Stromal cell of bone marrow (primary cell): ENCODE measurements around the gene ATG9B.
A peak's percentile ranks its signal among the peaks of the same experiment; 100 is the strongest.

Source experiments
- DNase-seq: peaks from one replicate; pipeline ENCODE4 v3.0.0-alpha.2; 2012; ENCODE audit warnings: low read depth

The ATG9B gene

DNA sequence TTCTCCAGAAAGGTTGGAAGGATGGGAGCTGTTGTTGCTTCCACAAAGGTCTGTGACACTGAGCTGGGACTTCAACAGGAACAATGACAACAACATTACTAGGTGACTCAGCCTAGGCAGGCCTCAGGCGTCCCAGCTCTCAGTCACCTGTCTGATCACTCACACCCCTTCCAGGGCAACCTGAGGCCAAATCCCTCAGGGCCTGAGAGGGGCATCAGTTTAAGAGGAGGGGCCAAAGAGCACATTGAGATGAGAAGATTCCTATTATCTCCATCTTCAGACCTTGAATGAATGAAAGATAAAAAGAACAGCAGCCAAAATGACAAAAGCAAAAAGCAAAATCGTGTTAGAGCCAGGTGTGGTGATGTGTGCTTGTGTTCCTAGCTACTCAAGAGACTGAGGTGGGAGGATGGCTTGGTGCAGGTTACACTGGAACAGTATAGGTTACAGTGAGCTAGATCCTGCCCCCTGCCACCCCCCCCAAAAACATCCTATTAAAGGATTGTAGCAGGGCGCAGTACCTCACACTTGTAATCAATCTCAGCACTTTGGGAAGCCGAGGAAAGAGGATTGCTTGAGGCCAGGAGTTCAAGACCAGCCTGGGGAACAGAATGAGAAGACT is at the start of gene ATG9B:
Gene ATG9B (minus strand): TSS at position 60 of the 622 bp plus-strand sequence. CDS start 71 bp downstream, outside the sequence.
- DNase-seq: no peak

GRCh38 chr7:151073990-151074389 is 49.7 kb upstream of the ATG9B start:
- no peak for DNase-seq

GRCh38 chr7:151071032-151071866 is 47.0 kb upstream of the ATG9B start:
- DNase-seq: no peak

DNA sequence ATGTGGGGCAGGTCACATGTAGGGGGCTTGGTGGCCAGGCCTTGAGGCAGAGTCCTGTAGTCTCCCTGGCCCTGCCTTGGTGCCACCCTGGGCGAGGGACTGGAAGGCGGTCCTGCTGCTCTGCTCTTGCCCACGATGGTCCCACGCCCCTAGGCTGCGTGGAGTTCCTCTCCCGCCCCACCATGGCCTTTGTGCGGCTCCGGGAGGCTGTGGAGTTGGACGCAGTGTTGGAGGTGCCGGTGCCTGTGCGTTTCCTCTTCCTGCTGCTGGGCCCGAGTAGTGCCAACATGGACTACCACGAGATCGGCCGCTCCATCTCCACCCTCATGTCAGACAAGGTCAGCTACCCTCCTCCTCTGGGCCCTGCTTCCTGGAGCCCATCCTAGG is 46.3 kb upstream of the ATG9B start:
- DNase-seq: no peak

GRCh38 chr7:151069841-151070573 is 45.7 kb upstream of the ATG9B start:
- DNase-seq: no peak

DNA sequence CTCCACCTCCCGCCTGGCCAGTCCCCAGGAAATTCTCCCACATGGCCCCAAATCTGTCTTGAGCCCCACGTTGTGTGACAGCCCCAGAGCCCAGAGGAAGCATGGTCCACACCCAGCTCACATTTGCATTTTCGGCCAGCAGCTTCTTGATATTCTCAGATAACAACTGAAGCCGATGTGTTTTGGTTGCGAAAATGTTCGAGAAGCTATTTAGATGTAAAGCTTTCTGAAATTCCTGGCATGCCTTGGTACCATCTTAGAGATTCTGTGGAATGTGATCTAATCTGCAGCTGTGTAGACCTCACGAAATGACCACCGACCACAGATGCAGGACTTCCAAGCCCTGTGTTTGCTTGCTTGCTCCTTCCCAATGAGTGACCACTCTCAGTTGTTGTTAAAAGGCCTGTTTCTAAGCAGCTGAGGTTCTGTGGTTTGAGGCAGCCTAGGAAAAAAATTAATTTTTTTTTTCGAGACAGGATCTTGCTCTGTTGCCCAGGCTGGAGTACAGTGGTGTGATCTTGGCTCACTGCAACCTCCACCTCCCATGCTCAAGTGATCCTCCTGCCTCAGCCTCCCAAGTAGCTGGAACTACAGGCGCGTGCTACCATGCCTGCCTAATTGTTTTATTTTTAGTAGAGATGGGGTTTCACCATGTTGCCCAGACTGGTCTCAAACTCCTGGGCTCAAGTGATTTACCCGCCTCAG is 43.9 kb upstream of the ATG9B start:
- DNase-seq: no peak

GRCh38 chr7:151066273-151066974 is 42.1 kb upstream of the ATG9B start:
- no peak for DNase-seq

GRCh38 chr7:151065516-151065915 is 41.2 kb upstream of the ATG9B start:
- no peak for DNase-seq

- no peak for DNase-seq
These were observed 40.7 kb upstream of the ATG9B start for GRCh38 chr7:151064993-151065392.

DNA sequence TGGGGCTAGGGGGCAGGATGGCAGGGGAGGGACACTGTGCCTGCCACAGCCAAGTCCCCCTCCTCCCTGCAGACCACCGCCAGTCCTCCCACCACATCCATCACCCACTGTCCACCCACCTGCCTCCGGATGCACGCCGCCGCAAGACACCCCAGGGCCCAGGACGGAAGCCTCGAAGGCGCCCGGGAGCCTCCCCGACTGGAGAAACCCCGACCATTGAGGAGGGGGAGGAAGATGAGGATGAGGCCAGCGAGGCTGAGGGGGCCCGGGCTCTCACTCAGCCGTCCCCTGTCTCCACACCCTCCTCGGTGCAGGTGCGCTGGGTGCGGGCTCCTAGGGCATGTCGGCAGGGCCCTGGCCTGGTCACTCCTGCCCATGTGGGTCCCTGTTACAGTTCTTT is 40.2 kb upstream of the ATG9B start:
- no peak for DNase-seq

DNA sequence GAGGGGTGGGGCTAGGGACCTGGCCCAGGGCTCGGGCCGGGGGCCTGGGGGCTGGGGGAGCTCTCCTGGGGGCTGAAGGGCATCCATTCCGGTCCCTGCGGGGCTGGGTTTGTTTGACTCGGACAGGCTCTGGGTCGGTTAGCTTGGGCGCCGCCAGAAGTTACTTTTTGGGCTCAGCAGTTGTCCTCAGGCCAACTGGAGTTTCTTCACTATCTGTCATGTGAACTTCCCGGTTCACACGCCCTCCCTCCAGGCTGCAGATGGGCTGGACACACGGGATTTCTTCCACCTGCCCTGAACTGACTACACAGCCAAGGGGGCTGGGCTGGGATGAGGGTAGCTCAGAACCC is 38.9 kb upstream of the ATG9B start:
- DNase-seq: no peak

GRCh38 chr7:151062399-151063211 is 38.3 kb upstream of the ATG9B start:
- DNase-seq: no peak

DNA sequence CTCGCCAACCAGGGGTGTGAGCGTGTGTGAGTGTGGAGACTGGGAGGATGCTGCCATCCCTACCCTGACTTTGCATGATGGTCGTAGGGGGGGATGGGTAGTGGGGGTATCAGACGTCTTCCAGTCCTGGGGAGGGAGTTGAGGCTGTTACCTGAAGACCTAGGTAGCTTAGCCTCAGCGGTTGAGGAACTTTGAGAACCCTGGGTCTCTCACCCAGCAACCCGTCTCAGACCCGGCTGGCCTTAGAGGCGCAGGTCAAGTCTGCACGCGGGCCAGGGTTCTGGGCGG is 37.8 kb upstream of the ATG9B start:
- no peak for DNase-seq

DNA sequence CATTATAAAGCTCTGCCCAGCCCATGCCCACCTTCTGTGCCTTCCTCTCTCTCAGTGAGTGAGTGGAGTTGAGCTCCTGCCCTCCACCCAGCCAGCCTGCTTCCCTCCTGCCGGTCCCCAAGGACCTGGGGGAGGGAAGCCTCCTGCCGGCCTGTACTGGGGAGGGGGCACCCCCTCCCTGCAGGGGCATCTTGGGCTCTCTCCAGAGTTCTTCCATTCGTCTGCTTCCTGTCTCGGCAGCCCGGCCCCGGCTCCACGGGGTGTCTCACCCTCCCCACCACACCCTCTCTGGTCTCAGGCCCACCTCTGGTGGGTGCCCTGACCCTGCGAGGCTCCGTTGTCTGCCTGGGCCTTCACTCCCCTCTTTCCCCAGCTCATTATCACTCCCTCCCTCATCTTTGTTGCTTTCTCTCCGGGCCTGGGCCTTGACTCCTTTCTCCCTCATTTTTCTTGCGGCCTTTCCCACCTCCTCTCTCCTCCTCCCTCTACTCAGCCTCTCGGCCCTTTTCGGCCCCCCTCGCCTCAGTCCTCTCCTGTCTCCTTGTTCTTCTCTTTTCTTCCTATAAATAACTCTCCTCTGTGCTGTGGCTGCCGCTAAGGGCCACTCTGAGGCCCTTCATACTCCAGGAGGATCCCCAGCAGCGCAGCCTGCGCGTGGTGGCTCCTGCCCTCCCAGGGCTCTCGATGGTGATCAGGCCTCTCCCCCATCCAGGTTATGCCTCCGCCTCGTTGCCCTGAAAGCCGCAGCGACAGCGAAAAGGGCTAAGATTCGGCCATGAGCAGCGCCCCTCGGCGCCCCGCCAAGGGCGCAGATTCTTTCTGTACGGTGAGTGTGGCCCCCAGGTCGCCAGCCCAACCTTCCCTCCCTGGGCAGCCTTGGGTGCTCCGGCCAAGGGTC is 37.2 kb upstream of the ATG9B start:
- no peak for DNase-seq

DNA sequence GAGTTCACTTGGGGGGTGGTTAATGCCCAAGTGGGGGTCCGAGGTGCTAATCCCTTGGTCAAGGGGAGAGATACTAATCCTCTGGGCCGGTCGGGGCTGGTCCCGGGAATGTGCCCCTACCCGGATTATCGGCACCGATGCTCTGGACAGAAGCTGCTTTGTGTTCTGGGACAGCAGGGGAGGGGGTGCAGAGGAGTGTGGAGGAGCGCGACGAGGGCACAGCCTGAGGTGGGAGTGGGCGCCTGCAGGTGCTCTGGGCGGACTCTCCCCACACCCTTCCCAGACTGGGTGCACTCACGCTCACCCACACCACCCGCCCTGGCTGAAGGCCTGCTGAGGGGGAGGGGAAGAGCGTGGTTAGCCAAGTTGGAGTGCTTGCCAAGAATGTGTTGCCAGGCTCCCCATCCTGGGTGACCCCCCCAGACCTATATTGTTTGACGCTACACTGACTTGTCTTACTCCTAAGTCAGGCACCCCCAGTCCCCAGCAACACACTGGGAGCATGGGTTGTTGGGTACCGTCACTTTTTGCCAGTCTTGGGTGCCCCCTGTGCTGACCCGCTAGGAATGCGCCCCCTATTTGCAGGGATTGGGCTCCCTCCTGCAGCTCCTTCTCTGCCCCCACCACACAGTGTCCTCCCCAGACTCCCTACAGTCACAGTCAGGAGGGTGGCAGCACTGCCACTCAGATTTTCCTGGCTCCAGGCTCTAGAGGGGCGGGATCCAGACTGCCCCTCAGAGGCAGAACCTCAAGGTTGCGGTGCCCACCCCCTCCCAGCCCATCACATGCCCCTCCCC is 36.3 kb upstream of the ATG9B start:
- no peak for DNase-seq

DNA sequence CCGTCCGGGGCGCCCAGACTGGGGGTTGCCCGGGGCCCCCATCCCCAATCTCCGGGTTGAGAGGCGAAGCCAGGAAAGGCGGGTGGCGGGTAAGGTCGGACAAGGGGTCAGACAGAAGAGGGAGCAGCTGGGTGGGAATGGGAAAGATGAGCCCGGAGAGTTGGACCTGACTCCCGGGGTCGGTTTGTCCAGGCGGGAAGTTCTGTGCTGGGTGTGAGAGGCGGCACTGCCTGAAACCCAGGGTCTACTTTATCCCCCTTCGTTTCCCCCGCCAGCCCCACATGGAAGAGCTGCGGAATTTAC is 35.8 kb upstream of the ATG9B start:
- DNase-seq: no peak

DNA sequence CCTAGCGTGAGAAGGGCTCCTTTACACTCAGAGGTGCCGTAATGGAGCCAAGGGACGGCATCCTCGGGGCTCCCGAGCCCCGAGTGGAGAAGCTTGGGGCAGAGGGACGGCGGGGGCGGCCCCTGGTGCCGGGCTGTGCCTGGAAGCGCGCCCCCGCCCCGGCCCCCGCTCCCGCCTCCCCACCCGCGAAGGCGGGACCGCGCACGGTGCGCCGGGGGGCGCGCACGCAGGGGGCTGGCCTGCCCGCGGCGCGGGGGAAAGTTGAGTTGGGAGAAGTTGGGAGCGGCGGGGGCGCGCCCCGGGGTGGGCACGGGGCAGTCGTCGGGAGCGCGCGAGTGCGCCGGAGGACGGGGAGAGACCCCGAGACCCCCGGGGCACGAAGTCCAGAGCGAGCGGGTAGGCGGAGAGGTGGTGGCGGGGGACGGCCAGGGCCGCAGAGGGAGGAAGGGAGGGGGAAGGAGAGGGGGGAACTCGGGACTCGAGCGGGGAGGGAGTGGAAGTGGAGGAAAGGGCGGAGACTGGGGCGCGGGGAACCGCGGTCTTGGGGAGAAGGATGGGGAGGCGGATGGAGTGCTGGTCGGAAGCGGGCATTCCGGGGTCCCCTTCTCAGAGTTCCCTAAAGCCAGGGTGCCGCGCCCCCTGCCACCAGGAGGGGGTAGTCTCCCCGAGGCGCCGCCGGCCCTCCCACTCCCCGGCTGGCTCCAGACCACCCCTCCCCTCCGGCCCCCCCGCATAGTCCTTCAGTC is 35.2 kb upstream of the ATG9B start, which contains the start of gene SLC4A2:
Gene SLC4A2 (plus strand): TSS at position 223 of the 746 bp plus-strand sequence. CDS start 2,399 bp downstream, outside the sequence.
- DNase-seq: peak; percentile 57

- DNase-seq: no peak
These were observed 34.6 kb upstream of the ATG9B start for GRCh38 chr7:151058781-151059366.
